ENCODE results near the gene PLXNA4.

GRCh38 chr7:132565885-132566284 is 10.4 kb downstream of the PLXNA4 start:
- TF ChIP-seq EZH2 (IDR thresholded peaks at IDR 0.05; ENCODE audit: low read length) (no peak), CTCF (optimal IDR thresholded peaks at IDR 0.05 in 1 of 3, IDR thresholded peaks at IDR 0.05 in 1 of 3, conservative IDR thresholded peaks at IDR 0.05 in 1 of 3; ENCODE audit: extremely low read depth in 1 of 3, insufficient read depth in 2 of 3, low read length in 3 of 3) (no peak)

Measured in keratinocyte (primary cell).